Adrenal gland (tissue), 12 donors: ENCODE measurements around the gene NR2F1-AS1. TPM values are rescaled to one million over a fixed set of nuclear protein-coding genes. Genes with fewer than 3 reads are reported as not detected.

Source experiments
- DNase-seq, 7 donors: peaks; one replicate each; pipeline ENCODE4 v3.0.0-alpha.2; 2019 to 2020
- H3K27ac ChIP-seq, 5 donors: fragments of 200-600 bp; sonication (generic) in 4 of 5; 1 replicate in 3 of 5; 2 replicates in 2 of 5; pipeline versions ENCODE4 v1.5.1 to v1.8.0; 2016 to 2020; ENCODE audit warnings: mild to moderate bottlenecking in 1 of 5
- H3K27me3 ChIP-seq: fragments of 200-600 bp; 2 replicates; pipeline ENCODE4 v1.8.0; 2021
- H3K36me3 ChIP-seq, 2 donors: fragments of 200-600 bp; replicated peaks in 1 of 2; 1 replicate in 1 of 2; 2 replicates in 1 of 2; pipeline versions ENCODE4 v1.5.1 to v1.8.0; 2018 to 2022
- H3K4me1 ChIP-seq, 2 donors: fragments of 200-600 bp; replicated peaks in 1 of 2; 1 replicate in 1 of 2; 2 replicates in 1 of 2; pipeline versions ENCODE4 v1.5.1 to v1.8.0; 2018 to 2021
- H3K4me3 ChIP-seq, 4 donors: fragments of 200-600 bp; sonication (generic) in 3 of 4; one replicate each; pipeline ENCODE4 v1.5.1; 2016 to 2018
- H3K9me3 ChIP-seq, 3 donors: fragments of 200-600 bp; sonication (generic) in 1 of 3; replicated peaks in 1 of 3; 1 replicate in 2 of 3; 2 replicates in 1 of 3; pipeline versions ENCODE4 v1.5.1 to v1.8.0; 2016 to 2021
- POLR2A ChIP-seq, 2 donors: fragments of 450-650 bp; IDR thresholded peaks; one replicate each; pipeline ENCODE4 v1.6.1; 2017; ENCODE audit warnings: antibody characterized with exemption in 2 of 2, mild to moderate bottlenecking in 2 of 2, moderate library complexity in 1 of 2
- WGBS, 4 donors: extraction: QIAGEN DNeasy Blood & Tissue Kit in 2 of 4; methylation state at CpG; one replicate each; pipeline versions ENCODE4 v1.1.5 to v1.1.7; 2013 to 2017; 5-methylcytosine and 5-hydroxymethylcytosine counted together
- intact Hi-C, 2 donors: fragments of 100-400 bp; cut with DNase I; formaldehyde crosslinking; loops; one replicate each; pipeline versions ENCODE4 v1.14.1 to v1.15.0; 2022 to 2023
- polyA plus RNA-seq, 3 donors: library from polyadenylated mRNA; stranded (reverse); fragments of 200-250 nt in 2 of 3; fragments of 350-450 nt in 1 of 3; fragmentation: Illumina TruSeq in 1 of 3; extraction: RNeasy Lipid Tissue Mini Kit (QIAGEN cat#74804) in 1 of 3; gene quantifications; one replicate each; pipeline ENCODE4 v1.2.3, GENCODE V29; 2013 to 2014
- total RNA-seq, 9 donors: library from RNA; depleted of rRNA in 4 of 9; stranded (reverse); fragments of >200 nt in 4 of 9; fragments of 120-200 nt in 1 of 9; fragmentation: NEBNext Ultra II Directional in 1 of 9; extraction: Animal tissue kit (Norgen Biotek cat#: 25700) in 1 of 9; gene quantifications; one replicate each; pipeline versions ENCODE4 v1.1.0 to v1.2.4, GENCODE V29; 2013 to 2023
- TF ChIP-seq, protein P1 (sequence below), 6 experiments: fragments of 450-650 bp in 4 of 6; fragments of 200-600 bp in 2 of 6; sonication (generic) in 1 of 6; IDR thresholded peaks; 1 replicate in 5 of 6; 2 replicates in 1 of 6; pipeline versions ENCODE4 v1.5.1 to v1.8.0; 2016 to 2021; ENCODE audit warnings: antibody characterized with exemption in 6 of 6, mild to moderate bottlenecking in 2 of 6, moderate library complexity in 1 of 6
- donor health status: healthy with polysubstance abuse.
- donor health status: Bipolar disorder and iron deficiency.
- donor health status: DM: yes; HTN: yes; CAD: no.
- donor health status: DM: no; HTN: no; CAD: no.
- donor health status: DM: no; HTN: no; CAD: no.
- donor health status: DM: yes; HTN: yes; CAD: no.

Gene NR2F1-AS1
- total and polyA plus RNA-seq, 12 donors = 13.2 to 107 (median 29.1) TPM

DNA sequence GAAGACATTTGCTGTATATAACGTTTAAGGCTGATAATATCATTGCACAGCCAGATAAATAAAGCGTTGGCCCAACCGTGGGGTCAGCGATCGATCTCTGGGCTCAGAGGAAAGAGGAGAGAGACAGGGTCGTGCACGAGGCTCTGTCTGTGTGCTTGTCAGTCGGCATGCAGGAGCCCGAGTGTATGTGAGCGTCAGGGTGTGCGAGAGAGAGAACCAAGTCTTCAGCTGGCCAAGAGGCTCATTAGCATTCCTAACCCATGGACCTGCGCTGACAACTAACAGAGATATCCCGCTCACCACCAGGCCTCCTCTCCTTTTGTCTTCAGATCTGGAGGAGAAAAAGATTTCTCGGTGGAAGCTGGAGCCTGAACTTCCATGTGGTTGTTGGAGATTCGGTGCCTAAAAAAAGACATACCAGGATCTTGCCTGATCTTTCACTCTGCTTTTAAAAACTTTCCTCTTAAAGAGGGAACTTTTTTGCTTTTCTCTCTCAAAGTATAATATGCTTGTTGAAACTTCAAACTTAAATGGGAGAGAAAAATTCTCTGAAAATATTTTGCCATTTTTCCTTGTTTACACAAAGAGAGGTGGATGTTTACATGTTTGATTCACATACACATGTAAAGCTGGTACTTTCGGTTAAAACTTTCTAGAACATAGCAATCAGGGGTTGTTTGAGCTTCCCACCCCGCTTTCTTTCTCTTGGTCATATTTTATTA, 18.5 kb upstream of the NR2F1-AS1 start:
- Histone ChIP-seq H3K27me3 (peaks cover 4% of the 10 kb centered on the region), H3K4me1 (peaks cover 0 to 3% of the 10 kb centered on the region in 2 donors), H3K4me3 (peak overlapping the region in 1 of 4 donors; percentile 14), H3K9me3 (no peaks in the 10 kb centered on the region), H3K27ac (peak overlapping the region in 2 of 5 donors; percentile 73 to 76), H3K36me3 (no peaks in the 10 kb centered on the region)
- WGBS, 4 donors = 52 to 59% (median 54%) methylated on average over 15 to 17 of the region's 17 CpGs
- no peak for DNase-seq
- intact Hi-C loops = loop anchor here (10.0 kb wide), 2 partner anchors 195 to 315 kb away; no protein-coding TSS in a partner anchor
- TF ChIP-seq POLR2A (IDR thresholded peaks at IDR 0.05) = no peak
- TF ChIP-seq, protein P1, sequence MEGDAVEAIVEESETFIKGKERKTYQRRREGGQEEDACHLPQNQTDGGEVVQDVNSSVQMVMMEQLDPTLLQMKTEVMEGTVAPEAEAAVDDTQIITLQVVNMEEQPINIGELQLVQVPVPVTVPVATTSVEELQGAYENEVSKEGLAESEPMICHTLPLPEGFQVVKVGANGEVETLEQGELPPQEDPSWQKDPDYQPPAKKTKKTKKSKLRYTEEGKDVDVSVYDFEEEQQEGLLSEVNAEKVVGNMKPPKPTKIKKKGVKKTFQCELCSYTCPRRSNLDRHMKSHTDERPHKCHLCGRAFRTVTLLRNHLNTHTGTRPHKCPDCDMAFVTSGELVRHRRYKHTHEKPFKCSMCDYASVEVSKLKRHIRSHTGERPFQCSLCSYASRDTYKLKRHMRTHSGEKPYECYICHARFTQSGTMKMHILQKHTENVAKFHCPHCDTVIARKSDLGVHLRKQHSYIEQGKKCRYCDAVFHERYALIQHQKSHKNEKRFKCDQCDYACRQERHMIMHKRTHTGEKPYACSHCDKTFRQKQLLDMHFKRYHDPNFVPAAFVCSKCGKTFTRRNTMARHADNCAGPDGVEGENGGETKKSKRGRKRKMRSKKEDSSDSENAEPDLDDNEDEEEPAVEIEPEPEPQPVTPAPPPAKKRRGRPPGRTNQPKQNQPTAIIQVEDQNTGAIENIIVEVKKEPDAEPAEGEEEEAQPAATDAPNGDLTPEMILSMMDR (IDR thresholded peaks at IDR 0.05) = no peak

DNA sequence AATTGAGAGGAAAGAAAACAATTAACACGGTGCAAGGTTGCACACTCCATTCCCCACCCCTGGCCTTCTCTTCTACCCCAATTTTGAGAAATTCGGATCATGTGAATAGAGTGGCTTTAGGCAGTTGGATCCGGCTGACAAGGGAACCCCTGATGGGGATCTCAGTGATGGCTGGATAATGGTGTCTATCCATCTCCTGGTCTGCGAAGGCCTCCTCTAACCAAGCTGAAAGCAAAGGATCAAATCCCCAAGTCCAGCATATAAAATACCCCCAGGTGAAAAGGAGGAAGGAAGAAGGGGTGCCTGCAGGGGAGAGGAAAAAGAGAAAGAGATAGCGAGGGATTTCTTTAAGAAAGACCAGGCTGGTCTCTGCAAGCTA, 18.0 kb upstream of the NR2F1-AS1 start:
- Histone ChIP-seq H3K4me3 (peak overlapping the region in 1 of 4 donors; percentile 11), H3K36me3 (peaks cover 0 to 1% of the 10 kb centered on the region in 2 donors), H3K27me3 (peaks cover 4% of the 10 kb centered on the region), H3K9me3 (no peaks in the 10 kb centered on the region), H3K4me1 (peaks cover 0 to 2% of the 10 kb centered on the region in 2 donors), H3K27ac (peak overlapping the region in 2 of 5 donors; percentile 73 to 76)
- no peak for DNase-seq
- intact Hi-C loops = loop anchor here (10.0 kb wide), 2 partner anchors 196 to 316 kb away; no protein-coding TSS in a partner anchor
- 66 to 68% (median 67%) methylated on average over 5 of the region's 5 CpGs for WGBS, 4 donors
- TF ChIP-seq POLR2A (IDR thresholded peaks at IDR 0.05) = no peak
- TF ChIP-seq, protein P1 (IDR thresholded peaks at IDR 0.05) = no peak

DNA sequence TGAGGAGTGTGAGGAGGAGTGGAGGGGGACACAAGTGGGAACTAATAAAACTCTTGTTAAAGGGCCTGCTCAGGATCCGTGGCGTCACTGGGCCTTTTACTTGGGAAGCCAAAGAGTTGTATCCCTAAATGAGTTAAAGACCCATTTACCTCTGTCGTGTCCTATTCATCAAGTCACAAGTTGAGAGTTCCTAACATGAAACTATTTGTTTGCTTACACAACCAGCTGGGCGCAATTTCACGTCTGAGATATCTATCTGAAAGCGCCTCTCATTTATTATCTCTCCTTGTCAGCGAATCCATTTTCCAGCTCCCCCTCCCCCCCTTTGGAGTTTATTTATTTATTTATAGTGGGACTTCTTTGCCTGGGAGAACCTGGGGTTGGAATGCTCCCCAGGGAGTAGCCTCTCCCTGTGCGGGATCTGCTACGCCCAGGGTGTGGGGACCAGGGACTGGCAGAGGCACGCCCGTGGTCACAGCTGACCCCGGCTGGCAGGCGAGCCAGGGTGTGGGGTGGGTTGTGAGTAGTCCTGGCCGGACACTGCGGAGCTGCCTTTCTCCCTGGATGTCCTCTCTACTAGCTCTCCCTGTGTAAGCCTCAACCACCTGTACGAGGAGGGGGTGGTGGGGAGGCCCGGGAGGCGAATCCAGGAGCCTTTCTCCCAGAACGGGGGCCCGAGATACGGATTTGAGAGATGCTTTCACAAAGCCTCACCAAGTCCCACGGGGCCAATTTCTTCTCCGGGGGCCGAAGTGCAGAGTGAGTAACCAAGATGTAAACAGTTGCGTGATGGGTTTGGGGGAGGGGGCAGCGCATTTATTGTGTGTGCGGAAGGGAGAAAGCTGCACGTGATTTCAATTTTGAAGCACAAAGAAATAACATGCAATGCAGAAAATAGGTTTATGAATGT, 17.3 kb upstream of the NR2F1-AS1 start:
- intact Hi-C loops = loop anchor here (10.0 kb wide), 2 partner anchors 196 to 316 kb away; no protein-coding TSS in a partner anchor
- no peaks in the 10 kb centered on the region for H3K4me1 ChIP-seq
- H3K27me3 ChIP-seq = peaks cover 4% of the 10 kb centered on the region
- H3K27ac ChIP-seq = peak overlapping the region in 2 of 5 donors; percentile 73 to 76
- TF ChIP-seq, protein P1 (IDR thresholded peaks at IDR 0.05) = no peak
- no peak for TF ChIP-seq POLR2A (IDR thresholded peaks at IDR 0.05)
- WGBS, 4 donors = 63 to 73% (median 69%) methylated on average over 19 to 28 of the region's 28 CpGs
- DNase-seq = peak in 1 of 7 donors; percentile 49
- peaks cover 0 to 8% of the 10 kb centered on the region in 2 donors for H3K36me3 ChIP-seq
- H3K9me3 ChIP-seq = no peaks in the 10 kb centered on the region
- peak overlapping the region in 1 of 4 donors; percentile 11 for H3K4me3 ChIP-seq
